ENCODE results near the gene STAG1.

STAG1 gene

DNA sequence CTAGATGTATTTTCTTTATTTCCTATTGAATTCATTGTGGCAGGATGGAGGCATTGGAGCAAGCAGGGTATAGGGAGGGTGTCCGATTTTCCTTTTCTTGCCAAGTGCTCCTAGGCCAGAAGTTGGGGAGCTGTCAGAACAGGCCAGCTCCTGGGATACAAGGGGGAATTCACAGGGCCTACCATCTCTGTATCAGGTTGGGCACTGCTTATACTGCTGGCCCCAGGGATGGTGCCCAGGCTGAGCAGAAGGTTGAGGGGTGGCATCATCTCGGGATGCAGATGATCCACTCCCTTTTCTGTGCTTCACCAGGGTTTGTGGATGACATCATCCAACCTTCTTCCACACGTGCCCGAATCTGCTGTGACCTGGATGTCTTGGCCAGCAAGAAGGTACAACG is 422.6 kb downstream of the STAG1 start:
- no peak for TF ChIP-seq EZH2phosphoT487 (IDR thresholded peaks at IDR 0.05; ENCODE audit: low read depth)
- TF ChIP-seq, protein P1, sequence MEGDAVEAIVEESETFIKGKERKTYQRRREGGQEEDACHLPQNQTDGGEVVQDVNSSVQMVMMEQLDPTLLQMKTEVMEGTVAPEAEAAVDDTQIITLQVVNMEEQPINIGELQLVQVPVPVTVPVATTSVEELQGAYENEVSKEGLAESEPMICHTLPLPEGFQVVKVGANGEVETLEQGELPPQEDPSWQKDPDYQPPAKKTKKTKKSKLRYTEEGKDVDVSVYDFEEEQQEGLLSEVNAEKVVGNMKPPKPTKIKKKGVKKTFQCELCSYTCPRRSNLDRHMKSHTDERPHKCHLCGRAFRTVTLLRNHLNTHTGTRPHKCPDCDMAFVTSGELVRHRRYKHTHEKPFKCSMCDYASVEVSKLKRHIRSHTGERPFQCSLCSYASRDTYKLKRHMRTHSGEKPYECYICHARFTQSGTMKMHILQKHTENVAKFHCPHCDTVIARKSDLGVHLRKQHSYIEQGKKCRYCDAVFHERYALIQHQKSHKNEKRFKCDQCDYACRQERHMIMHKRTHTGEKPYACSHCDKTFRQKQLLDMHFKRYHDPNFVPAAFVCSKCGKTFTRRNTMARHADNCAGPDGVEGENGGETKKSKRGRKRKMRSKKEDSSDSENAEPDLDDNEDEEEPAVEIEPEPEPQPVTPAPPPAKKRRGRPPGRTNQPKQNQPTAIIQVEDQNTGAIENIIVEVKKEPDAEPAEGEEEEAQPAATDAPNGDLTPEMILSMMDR (IDR thresholded peaks at IDR 0.05; ENCODE audit: low read depth, low read length) = no peak
- Histone ChIP-seq H3K4me1 (ENCODE audit: low read length) (no peaks in the 10 kb centered on the region), H4K20me1 (ENCODE audit: insufficient read depth, low read length) (no peaks in the 10 kb centered on the region), H3K79me2 (ENCODE audit: low read length) (no peaks in the 10 kb centered on the region), H2AFZ (ENCODE audit: low read depth, low read length) (no peak overlapping the region), H3K4me3 (ENCODE audit: low read length) (no peak overlapping the region), H3K9ac (ENCODE audit: low read length) (no peak overlapping the region), H3K4me2 (ENCODE audit: low read length) (no peak overlapping the region), H3K27me3 (ENCODE audit: low read depth, low read length) (no peaks in the 10 kb centered on the region), H3K27ac (ENCODE audit: low read length) (no peak overlapping the region), H3K9me3 (ENCODE audit: insufficient read depth, low read length) (no peaks in the 10 kb centered on the region), H3K36me3 (replicated peaks; ENCODE audit: low read depth, low read length) (peaks cover 21% of the 10 kb centered on the region)

DNA sequence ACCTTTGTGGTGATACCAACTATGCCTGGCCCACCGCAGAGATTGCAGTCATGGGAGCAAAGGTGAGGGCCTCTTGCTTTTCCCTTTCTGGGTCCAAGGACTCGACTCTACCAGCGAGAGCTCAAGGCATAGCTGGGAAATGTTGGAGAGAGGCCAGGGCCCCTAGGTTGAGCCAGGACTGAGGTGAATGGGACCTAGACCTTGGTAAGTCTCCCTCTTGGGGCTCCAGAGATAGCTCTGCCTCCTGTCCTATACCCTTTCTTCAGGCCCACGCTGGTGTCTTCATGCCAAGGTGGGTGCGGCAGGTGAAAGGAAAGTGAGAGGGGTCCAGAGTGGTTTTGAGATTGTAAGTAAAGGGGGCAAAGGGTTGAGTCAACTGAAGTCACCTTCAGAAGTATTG is 424.5 kb downstream of the STAG1 start:
- no peak overlapping the region for H3K4me2 ChIP-seq (ENCODE audit: low read length)
- H3K9me3 ChIP-seq (ENCODE audit: insufficient read depth, low read length) = 0 out of 2 replicates have a peak, but pooled peaks cover 2% of the 10 kb centered on the region
- no peak overlapping the region for H2AFZ ChIP-seq (ENCODE audit: low read depth, low read length)
- TF ChIP-seq, protein P1 (IDR thresholded peaks at IDR 0.05; ENCODE audit: low read depth, low read length) = no peak
- TF ChIP-seq EZH2phosphoT487 (IDR thresholded peaks at IDR 0.05; ENCODE audit: low read depth) = no peak
- no peaks in the 10 kb centered on the region for H3K27me3 ChIP-seq (ENCODE audit: low read depth, low read length)
- no peak overlapping the region for H3K27ac ChIP-seq (ENCODE audit: low read length)
- H3K4me3 ChIP-seq (ENCODE audit: low read length) = no peak overlapping the region
- H3K36me3 ChIP-seq (replicated peaks; ENCODE audit: low read depth, low read length) = peaks cover 27% of the 10 kb centered on the region
- H4K20me1 ChIP-seq (ENCODE audit: insufficient read depth, low read length) = no peaks in the 10 kb centered on the region
- no peaks in the 10 kb centered on the region for H3K4me1 ChIP-seq (ENCODE audit: low read length)
- H3K9ac ChIP-seq (ENCODE audit: low read length) = no peak overlapping the region
- no peaks in the 10 kb centered on the region for H3K79me2 ChIP-seq (ENCODE audit: low read length)

DNA sequence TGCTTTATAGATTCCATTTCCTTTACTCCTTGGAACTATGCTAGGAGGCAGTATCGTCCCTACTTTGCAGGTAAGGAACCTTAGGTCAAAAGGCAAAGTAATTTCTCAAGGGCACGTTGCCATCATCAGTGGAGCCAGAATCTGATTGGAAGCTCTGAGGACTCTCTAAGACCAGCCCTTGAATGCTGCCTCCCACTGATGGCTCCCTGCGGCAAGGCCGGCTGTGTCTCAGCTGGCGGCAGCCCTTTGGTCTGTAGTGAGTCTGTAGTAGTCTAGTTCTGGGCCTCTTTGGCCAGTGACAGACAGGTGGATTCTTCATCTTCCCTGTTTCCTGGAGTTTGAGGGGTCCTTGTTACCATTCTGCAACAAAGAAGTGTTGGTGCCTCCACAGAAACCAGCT is 425.9 kb downstream of the STAG1 start:
- H3K9me3 ChIP-seq (ENCODE audit: insufficient read depth, low read length) = peaks cover 12% of the 10 kb centered on the region
- no peak overlapping the region for H3K9ac ChIP-seq (ENCODE audit: low read length)
- no peak overlapping the region for H3K27ac ChIP-seq (ENCODE audit: low read length)
- H3K36me3 ChIP-seq (replicated peaks; ENCODE audit: low read depth, low read length) = peaks cover 40% of the 10 kb centered on the region
- no peaks in the 10 kb centered on the region for H3K79me2 ChIP-seq (ENCODE audit: low read length)
- H2AFZ ChIP-seq (ENCODE audit: low read depth, low read length) = no peak overlapping the region
- no peak overlapping the region for H3K4me3 ChIP-seq (ENCODE audit: low read length)
- H3K4me1 ChIP-seq (ENCODE audit: low read length) = no peaks in the 10 kb centered on the region
- no peaks in the 10 kb centered on the region for H3K27me3 ChIP-seq (ENCODE audit: low read depth, low read length)
- H3K4me2 ChIP-seq (ENCODE audit: low read length) = no peak overlapping the region
- no peaks in the 10 kb centered on the region for H4K20me1 ChIP-seq (ENCODE audit: insufficient read depth, low read length)
- no peak for TF ChIP-seq EZH2phosphoT487 (IDR thresholded peaks at IDR 0.05; ENCODE audit: low read depth)
- TF ChIP-seq, protein P1 (IDR thresholded peaks at IDR 0.05; ENCODE audit: low read depth, low read length) = no peak

DNA sequence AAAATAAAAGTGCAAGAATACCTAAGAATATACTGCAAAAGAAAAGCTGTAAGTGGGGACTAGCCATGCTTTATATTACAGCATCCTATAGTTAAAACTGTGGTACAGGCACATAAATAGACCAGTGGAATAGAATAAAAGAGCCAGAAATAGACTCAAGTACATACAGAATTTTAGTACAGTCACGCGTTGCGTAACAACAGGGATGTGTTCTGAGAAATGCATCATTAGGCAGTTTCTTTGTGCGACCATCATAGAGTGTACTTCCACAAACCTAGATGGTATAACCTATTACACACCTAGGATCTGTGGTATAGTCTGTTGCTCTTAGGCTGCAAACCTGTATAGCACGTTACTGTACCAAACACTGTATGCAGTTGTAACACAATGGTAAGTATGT is 440.2 kb downstream of the STAG1 start:
- Histone ChIP-seq H3K27ac (ENCODE audit: low read length) (no peak overlapping the region), H3K9me3 (ENCODE audit: insufficient read depth, low read length) (no peaks in the 10 kb centered on the region), H3K4me1 (ENCODE audit: low read length) (peaks cover 4% of the 10 kb centered on the region; the same call in 1 of the 2 replicates), H3K9ac (ENCODE audit: low read length) (no peak overlapping the region), H3K4me3 (ENCODE audit: low read length) (no peak overlapping the region), H3K4me2 (ENCODE audit: low read length) (no peak overlapping the region), H4K20me1 (ENCODE audit: insufficient read depth, low read length) (no peaks in the 10 kb centered on the region), H3K27me3 (ENCODE audit: low read depth, low read length) (no peaks in the 10 kb centered on the region), H3K79me2 (ENCODE audit: low read length) (no peaks in the 10 kb centered on the region), H3K36me3 (replicated peaks; ENCODE audit: low read depth, low read length) (no peaks in the 10 kb centered on the region), H2AFZ (ENCODE audit: low read depth, low read length) (no peak overlapping the region)
- TF ChIP-seq EZH2phosphoT487 (IDR thresholded peaks at IDR 0.05; ENCODE audit: low read depth) = no peak
- TF ChIP-seq, protein P1 (IDR thresholded peaks at IDR 0.05; ENCODE audit: low read depth, low read length) = no peak

Data from OCI-LY3 (cell line).